A549 treated with DMSO at 1 μM for 4 hours (cell line): Measurements from ENCODE around the gene UNC45B. TPM values are rescaled to one million over a fixed set of nuclear protein-coding genes. Genes with fewer than 3 reads are reported as not detected.

Source experiments
- total RNA-seq: library from RNA; stranded (reverse); fragments of 200-300 nt; extraction: Qiagen RNA extraction; gene quantifications from 5 replicates; pipeline ENCODE4 v1.2.3, GENCODE V29; 2022; ENCODE audit warnings: low read depth

The UNC45B gene
- not detected in 5 replicates for total RNA-seq

GRCh38 chr17:35147375-35147905 lies at the start of gene UNC45B:
TSS of gene UNC45B (plus strand) at chr17:35147817. CDS start at chr17:35148264, 447 bp downstream.

GRCh38 chr17:35119370-35120165 lies 28.0 kb upstream of the UNC45B start, which contains the start of gene RAD51D:
TSS of gene RAD51D (minus strand) at chr17:35119860. CDS start at chr17:35119613, 247 bp downstream.

GRCh38 chr17:35121315-35121714 lies 26.3 kb upstream of the UNC45B start, which contains the start of gene FNDC8:
TSS of gene FNDC8 (plus strand) at chr17:35121615. CDS start at chr17:35121694, 79 bp downstream.

GRCh38 chr17:35141681-35142466 lies 5.7 kb upstream of the UNC45B start, which contains the start of gene NLE1:
TSS of gene NLE1 (minus strand) at chr17:35142303. CDS start at chr17:35142275, 28 bp downstream.

GRCh38 chr17:35194001-35194400 lies 46.4 kb downstream of the UNC45B start, which contains the start of gene SLC35G3:
TSS of gene SLC35G3 (minus strand) at chr17:35194393. CDS start at chr17:35194307, 86 bp downstream.

Other genes starting within 250 kb of the UNC45B start
- 1.0 to 3.2 TPM (median 1.6 TPM) in 5 replicates for gene CCT6B, start 186.4 kb upstream of the UNC45B start, total RNA-seq
- 13.7 to 16.7 TPM (median 15.2 TPM) in 5 replicates for gene ZNF830, start 186.3 kb upstream of the UNC45B start, total RNA-seq
- gene LIG3, start 167.3 kb upstream of the UNC45B start, total RNA-seq, result 17.1 to 22.1 TPM (median 18.5 TPM) in 5 replicates
- gene RFFL, start 84.1 kb upstream of the UNC45B start, total RNA-seq, result 50.6 to 59.8 TPM (median 57.8 TPM) in 5 replicates
- 23.2 to 30.6 TPM (median 28.4 TPM) in 5 replicates for gene RAD51D, start 28.0 kb upstream of the UNC45B start, total RNA-seq
- gene FNDC8, start 26.2 kb upstream of the UNC45B start, total RNA-seq, result 0.07 to 0.09 TPM in 2 of 5 replicates, not detected in the others
- gene NLE1, start 5.5 kb upstream of the UNC45B start, total RNA-seq, result 38.1 to 42.6 TPM (median 39.4 TPM) in 5 replicates
- not detected in 5 replicates for gene SLC35G3, start 46.6 kb downstream of the UNC45B start, total RNA-seq
- gene SLFN5, start 95.3 kb downstream of the UNC45B start, total RNA-seq, result 2.7 to 3.8 TPM (median 3.0 TPM) in 5 replicates
- gene SLFN11, start 225.8 kb downstream of the UNC45B start, total RNA-seq, result 5.7 to 8.6 TPM (median 6.4 TPM) in 5 replicates